Dendritic cell treated with granulocyte-macrophage colony-stimulating factor and Interleukin-4, amounts not matched to agents 40 ng/mL and 50 ng/mL, for 4 days (primary cell): ENCODE results near the gene ZNF318.

Experiments used
- H3K27ac Mint-ChIP-seq: one replicate; pipeline ENCODE4 v1.8.0; 2022; ENCODE audit warnings: mild to moderate bottlenecking, mixed read lengths
- H3K27me3 Mint-ChIP-seq: one replicate; pipeline ENCODE4 v1.8.0; 2022; ENCODE audit warnings: mild to moderate bottlenecking, mixed read lengths
- H3K36me3 Mint-ChIP-seq: one replicate; pipeline ENCODE4 v1.8.0; 2022; ENCODE audit warnings: low read depth, mixed read lengths
- H3K4me1 Mint-ChIP-seq: one replicate; pipeline ENCODE4 v1.8.0; 2022; ENCODE audit warnings: low read depth, mixed read lengths
- H3K4me3 Mint-ChIP-seq: one replicate; pipeline ENCODE4 v1.8.0; 2022; ENCODE audit warnings: mild to moderate bottlenecking, moderate library complexity, mixed read lengths
- H3K9me3 Mint-ChIP-seq: one replicate; pipeline ENCODE4 v1.8.0; 2022; ENCODE audit warnings: mixed read lengths
- intact Hi-C: fragments of 100-400 bp; cut with micrococcal nuclease; formaldehyde crosslinking; loops from one replicate; pipeline ENCODE4 v1.15.0; 2022

The ZNF318 gene

GRCh38 chr6:43297644-43298564 lies 71.5 kb downstream of the ZNF318 start, which contains the start of gene SLC22A7:
TSS of gene SLC22A7 (plus strand) at chr6:43298260. CDS start at chr6:43298359, 99 bp downstream.
- Mint-ChIP-seq H3K36me3 (no peaks in the 10 kb centered on the region), H3K9me3 (no peaks in the 10 kb centered on the region), H3K27ac (no peak within 1 kb of the TSS), H3K4me1 (peaks cover 7% of the 10 kb centered on the region), H3K4me3 (no peak within 1 kb of the TSS), H3K27me3 (peaks cover 23% of the 10 kb centered on the region)
- intact Hi-C loops: no loop called here

- intact Hi-C loops: no loop called here
- Mint-ChIP-seq H3K4me1 (peaks cover 7% of the 10 kb centered on the region), H3K27me3 (peaks cover 21% of the 10 kb centered on the region), H3K4me3 (no peak overlapping the region), H3K9me3 (no peaks in the 10 kb centered on the region), H3K27ac (no peak overlapping the region), H3K36me3 (no peaks in the 10 kb centered on the region)
Measured at GRCh38 chr6:43296780-43297497, 72.5 kb downstream of the ZNF318 start.

- H3K4me3 Mint-ChIP-seq: no peak overlapping the region
- H3K36me3 Mint-ChIP-seq: no peaks in the 10 kb centered on the region
- H3K27ac Mint-ChIP-seq: no peak overlapping the region
- H3K4me1 Mint-ChIP-seq: peaks cover 7% of the 10 kb centered on the region
- intact Hi-C loops: no loop called here
- H3K9me3 Mint-ChIP-seq: no peaks in the 10 kb centered on the region
- H3K27me3 Mint-ChIP-seq: peaks cover 19% of the 10 kb centered on the region
Measured at GRCh38 chr6:43295456-43295855, 74.0 kb downstream of the ZNF318 start.

- no peaks in the 10 kb centered on the region for H3K9me3 Mint-ChIP-seq
- H3K27me3 Mint-ChIP-seq: peaks cover 13% of the 10 kb centered on the region
- H3K27ac Mint-ChIP-seq: no peak overlapping the region
- intact Hi-C loops: no loop called here
- no peaks in the 10 kb centered on the region for H3K36me3 Mint-ChIP-seq
- H3K4me1 Mint-ChIP-seq: no peaks in the 10 kb centered on the region
- H3K4me3 Mint-ChIP-seq: no peak overlapping the region
Measured at GRCh38 chr6:43294536-43294935, 74.9 kb downstream of the ZNF318 start.

- Mint-ChIP-seq H3K36me3 (no peaks in the 10 kb centered on the region), H3K27me3 (peaks cover 11% of the 10 kb centered on the region), H3K27ac (no peak overlapping the region), H3K4me3 (no peak overlapping the region), H3K4me1 (no peaks in the 10 kb centered on the region), H3K9me3 (no peaks in the 10 kb centered on the region)
- intact Hi-C loops: no loop called here
Measured at GRCh38 chr6:43293698-43294097, 75.7 kb downstream of the ZNF318 start.

- intact Hi-C loops: no loop called here
- Mint-ChIP-seq H3K4me3 (no peak overlapping the region), H3K27me3 (peaks cover 11% of the 10 kb centered on the region), H3K27ac (no peak overlapping the region), H3K4me1 (no peaks in the 10 kb centered on the region), H3K36me3 (no peaks in the 10 kb centered on the region), H3K9me3 (no peaks in the 10 kb centered on the region)
Measured at GRCh38 chr6:43292763-43293318, 76.6 kb downstream of the ZNF318 start.

GRCh38 chr6:43292341-43292740 lies 77.1 kb downstream of the ZNF318 start:
- peaks cover 13% of the 10 kb centered on the region for H3K27me3 Mint-ChIP-seq
- H3K9me3 Mint-ChIP-seq: no peaks in the 10 kb centered on the region
- no peaks in the 10 kb centered on the region for H3K36me3 Mint-ChIP-seq
- no peaks in the 10 kb centered on the region for H3K4me1 Mint-ChIP-seq
- H3K27ac Mint-ChIP-seq: no peak overlapping the region
- H3K4me3 Mint-ChIP-seq: no peak overlapping the region
- intact Hi-C loops: no loop called here

GRCh38 chr6:43291708-43292107 lies 77.7 kb downstream of the ZNF318 start:
- Mint-ChIP-seq H3K4me3 (no peak overlapping the region), H3K27ac (no peak overlapping the region), H3K9me3 (no peaks in the 10 kb centered on the region), H3K4me1 (no peaks in the 10 kb centered on the region), H3K36me3 (no peaks in the 10 kb centered on the region), H3K27me3 (peaks cover 16% of the 10 kb centered on the region)
- intact Hi-C loops: no loop called here

GRCh38 chr6:43290905-43291355 lies 78.5 kb downstream of the ZNF318 start:
- Mint-ChIP-seq H3K4me3 (no peak overlapping the region), H3K36me3 (no peaks in the 10 kb centered on the region), H3K4me1 (no peaks in the 10 kb centered on the region), H3K9me3 (no peaks in the 10 kb centered on the region), H3K27ac (no peak overlapping the region), H3K27me3 (peaks cover 22% of the 10 kb centered on the region)
- intact Hi-C loops: no loop called here

GRCh38 chr6:43290339-43290904 lies 79.0 kb downstream of the ZNF318 start:
- Mint-ChIP-seq H3K4me3 (no peak overlapping the region), H3K27ac (no peak overlapping the region), H3K27me3 (peaks cover 27% of the 10 kb centered on the region), H3K9me3 (no peaks in the 10 kb centered on the region), H3K36me3 (no peaks in the 10 kb centered on the region), H3K4me1 (no peaks in the 10 kb centered on the region)
- intact Hi-C loops: no loop called here

- Mint-ChIP-seq H3K36me3 (no peaks in the 10 kb centered on the region), H3K4me1 (no peaks in the 10 kb centered on the region), H3K27me3 (peaks cover 43% of the 10 kb centered on the region), H3K27ac (no peak overlapping the region), H3K9me3 (no peaks in the 10 kb centered on the region), H3K4me3 (no peak overlapping the region)
- intact Hi-C loops: no loop called here
Measured at GRCh38 chr6:43287717-43288679, 81.4 kb downstream of the ZNF318 start.

- Mint-ChIP-seq H3K4me1 (peaks cover 5% of the 10 kb centered on the region), H3K9me3 (no peaks in the 10 kb centered on the region), H3K4me3 (no peak overlapping the region), H3K27me3 (peaks cover 48% of the 10 kb centered on the region), H3K36me3 (no peaks in the 10 kb centered on the region), H3K27ac (no peak overlapping the region)
- intact Hi-C loops: no loop called here
Measured at GRCh38 chr6:43286980-43287716, 82.3 kb downstream of the ZNF318 start.
